ENCODE results near the gene CYP21A2. TPM values are rescaled to one million over a fixed set of nuclear protein-coding genes. Genes with fewer than 3 reads are reported as not detected.

The CYP21A2 gene
- total and polyA plus RNA-seq, 7 donors: 0.57 to 4.9 (median 2.0) TPM; not detected in 1

DNA sequence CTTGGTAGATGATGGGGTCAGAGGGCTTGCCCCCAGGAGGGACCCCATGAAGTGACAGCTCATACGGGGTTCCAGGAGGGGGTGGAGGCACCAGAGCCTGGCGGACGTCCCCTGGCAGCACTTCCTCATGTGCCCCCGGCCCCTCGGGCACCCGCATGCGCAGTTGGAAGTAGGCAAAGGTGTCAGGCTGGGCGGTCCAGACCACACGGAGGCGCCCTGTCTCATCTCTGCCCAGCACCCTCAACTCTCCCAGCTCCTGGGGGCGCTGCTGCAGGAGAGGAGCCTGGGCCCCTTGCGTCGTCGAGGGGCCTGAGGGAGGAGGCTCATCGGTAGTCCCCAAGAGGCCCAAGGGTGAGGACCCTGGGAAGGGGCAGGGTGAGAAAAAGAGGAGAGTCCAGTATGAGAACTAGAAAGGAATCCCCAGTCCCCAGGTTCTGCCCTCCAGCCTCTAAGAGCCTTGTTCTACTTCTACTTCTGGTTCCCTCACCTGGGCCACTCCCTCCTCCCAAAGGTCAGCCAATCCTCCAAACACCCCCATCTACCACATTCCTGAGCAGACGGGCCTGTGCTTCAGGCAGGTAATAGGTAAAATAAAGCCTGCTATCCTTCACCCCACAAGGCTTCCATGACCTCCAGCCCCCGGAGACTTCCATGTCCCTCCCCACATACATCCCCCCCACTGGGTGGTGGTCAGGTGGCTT is 47.7 kb downstream of the CYP21A2 start:
- Histone ChIP-seq H3K4me1 (peaks cover 0 to 27% (median 20%) of the 10 kb centered on the region in 4 donors), H3K36me3 (peaks cover 0 to 6% (median 0%) of the 10 kb centered on the region in 4 donors), H3K27ac (peak overlapping the region; percentile 12 to 78 (median 70)), H3K4me3 (no peak overlapping the region), H3K9me3 (no peaks in the 10 kb centered on the region), H3K27me3 (peaks cover 0 to 23% (median 15%) of the 10 kb centered on the region in 3 donors)
- TF ChIP-seq POLR2AphosphoS5 (IDR thresholded peaks at IDR 0.05): no peak
- no peak for TF ChIP-seq EP300 (IDR thresholded peaks at IDR 0.05)
- no peak for TF ChIP-seq POLR2A (IDR thresholded peaks at IDR 0.05)
- TF ChIP-seq, protein P1, sequence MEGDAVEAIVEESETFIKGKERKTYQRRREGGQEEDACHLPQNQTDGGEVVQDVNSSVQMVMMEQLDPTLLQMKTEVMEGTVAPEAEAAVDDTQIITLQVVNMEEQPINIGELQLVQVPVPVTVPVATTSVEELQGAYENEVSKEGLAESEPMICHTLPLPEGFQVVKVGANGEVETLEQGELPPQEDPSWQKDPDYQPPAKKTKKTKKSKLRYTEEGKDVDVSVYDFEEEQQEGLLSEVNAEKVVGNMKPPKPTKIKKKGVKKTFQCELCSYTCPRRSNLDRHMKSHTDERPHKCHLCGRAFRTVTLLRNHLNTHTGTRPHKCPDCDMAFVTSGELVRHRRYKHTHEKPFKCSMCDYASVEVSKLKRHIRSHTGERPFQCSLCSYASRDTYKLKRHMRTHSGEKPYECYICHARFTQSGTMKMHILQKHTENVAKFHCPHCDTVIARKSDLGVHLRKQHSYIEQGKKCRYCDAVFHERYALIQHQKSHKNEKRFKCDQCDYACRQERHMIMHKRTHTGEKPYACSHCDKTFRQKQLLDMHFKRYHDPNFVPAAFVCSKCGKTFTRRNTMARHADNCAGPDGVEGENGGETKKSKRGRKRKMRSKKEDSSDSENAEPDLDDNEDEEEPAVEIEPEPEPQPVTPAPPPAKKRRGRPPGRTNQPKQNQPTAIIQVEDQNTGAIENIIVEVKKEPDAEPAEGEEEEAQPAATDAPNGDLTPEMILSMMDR (IDR thresholded peaks at IDR 0.05): no peak
- intact Hi-C loops (cut with DNase I): no loop called here
- 82 to 87% methylated on average over 17 of the region's 17 CpGs for WGBS, 2 donors
- DNase-seq: no peak

DNA sequence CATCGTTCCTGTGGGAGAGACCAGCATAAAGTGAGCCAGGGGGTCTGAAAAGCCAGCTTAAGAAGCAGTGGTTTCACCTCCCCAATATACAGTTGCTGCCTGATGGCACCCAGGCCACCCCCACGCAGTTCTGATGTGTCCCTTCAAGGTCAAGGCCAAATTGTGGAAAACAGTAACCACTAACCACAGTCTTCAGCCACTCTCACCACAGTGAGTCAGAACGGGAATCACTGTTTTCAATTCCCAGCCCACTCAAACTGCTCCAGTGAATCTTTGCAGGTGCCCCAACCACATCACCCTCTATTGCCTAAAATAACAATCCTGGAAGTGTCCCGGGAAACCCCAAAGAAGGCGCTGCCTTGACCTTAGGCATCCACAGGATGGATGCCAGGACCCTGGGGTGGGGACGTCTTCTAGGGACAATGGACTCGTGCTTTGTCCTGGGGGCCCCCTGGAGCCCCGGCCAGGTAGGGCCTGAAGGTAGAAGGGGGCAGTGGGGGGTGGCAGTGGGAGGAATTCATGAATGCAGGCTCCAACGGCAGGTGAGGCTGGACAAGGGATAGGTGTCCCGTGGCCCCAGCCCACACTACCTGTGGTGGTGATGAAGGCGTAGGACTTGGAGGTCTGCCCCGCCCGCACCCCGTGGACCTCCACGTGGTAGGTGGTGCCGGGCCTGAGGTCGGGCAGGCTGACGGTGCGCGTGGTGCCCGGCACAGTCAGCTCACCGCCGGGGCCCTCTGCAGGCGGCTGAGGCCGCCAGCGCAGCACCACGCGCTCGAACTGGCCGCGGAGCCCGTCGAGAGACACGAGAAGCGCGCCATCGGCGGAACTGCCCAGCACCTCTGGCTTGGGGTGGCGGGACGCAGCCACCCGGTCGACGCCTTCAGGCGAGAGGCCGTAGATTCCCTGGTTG is 48.7 kb downstream of the CYP21A2 start:
- intact Hi-C loops (cut with DNase I): no loop called here
- no peak for DNase-seq
- Histone ChIP-seq H3K9me3 (no peaks in the 10 kb centered on the region), H3K4me3 (peak overlapping the region in 3 of 4 donors; percentile 16 to 37 (median 31)), H3K36me3 (peaks cover 0 to 6% (median 0%) of the 10 kb centered on the region in 4 donors), H3K27me3 (peaks cover 0 to 23% (median 15%) of the 10 kb centered on the region in 3 donors), H3K27ac (peak overlapping the region; percentile 67 to 78 (median 72)), H3K4me1 (peaks cover 0 to 24% (median 17%) of the 10 kb centered on the region in 4 donors)
- 31 to 42% methylated on average over 45 of the region's 45 CpGs for WGBS, 2 donors
- TF ChIP-seq POLR2A (IDR thresholded peaks at IDR 0.05): no peak
- no peak for TF ChIP-seq POLR2AphosphoS5 (IDR thresholded peaks at IDR 0.05)
- TF ChIP-seq, protein P1 (IDR thresholded peaks at IDR 0.05): no peak
- TF ChIP-seq EP300 (IDR thresholded peaks at IDR 0.05): no peak

DNA sequence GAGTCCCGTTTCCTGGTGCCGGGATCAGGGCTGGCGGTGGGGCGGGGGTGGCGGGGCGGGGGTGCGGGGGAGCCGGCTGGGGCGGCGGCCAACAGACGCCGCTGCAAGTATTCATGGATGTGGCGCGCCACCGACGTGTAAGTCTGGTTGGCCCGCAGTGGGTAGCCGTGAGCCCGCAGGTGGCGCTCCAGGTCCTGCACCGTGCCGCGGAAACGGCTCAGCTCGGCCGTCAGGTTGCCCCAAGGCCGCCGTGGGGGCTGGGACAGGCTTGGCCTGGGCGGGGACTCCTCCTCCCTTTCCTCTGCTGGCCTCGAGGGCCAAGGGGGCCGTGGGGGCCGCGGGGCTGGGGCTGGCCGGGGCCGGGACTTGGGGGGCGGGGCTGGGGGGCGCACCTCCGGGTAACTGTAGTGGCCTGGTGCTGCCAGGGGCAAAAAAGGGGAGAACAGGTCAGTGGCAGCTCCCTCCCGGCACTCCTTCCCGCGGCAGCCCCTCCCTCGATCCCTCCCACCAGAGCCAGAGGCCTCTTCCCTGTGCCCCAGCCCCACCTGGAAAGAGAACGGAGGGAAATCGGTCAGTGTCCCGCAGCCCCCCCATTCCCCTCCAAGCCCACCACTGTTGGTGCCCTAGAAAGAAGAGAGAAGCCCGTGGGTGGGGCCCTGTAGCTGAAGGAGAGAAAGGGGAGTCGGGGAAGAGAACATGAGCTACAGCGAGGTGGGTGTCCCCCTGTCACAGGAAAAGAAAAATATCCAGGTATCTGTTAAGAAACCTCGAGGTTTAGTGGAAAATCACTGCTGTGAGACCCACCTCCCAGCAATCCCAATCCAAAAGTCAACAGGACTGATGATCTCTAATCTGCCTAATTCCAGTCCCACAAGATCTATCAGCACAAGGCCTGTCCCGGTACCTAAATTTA is 49.6 kb downstream of the CYP21A2 start:
- 15% methylated on average over 50 of the region's 50 CpGs for WGBS, 2 donors
- DNase-seq: peak; percentile 94
- peaks cover 0 to 31% (median 26%) of the 10 kb centered on the region in 4 donors for H3K4me1 ChIP-seq
- H3K9me3 ChIP-seq: no peaks in the 10 kb centered on the region
- TF ChIP-seq, protein P1 (IDR thresholded peaks at IDR 0.05): peak in 2 of 4 experiments; percentile 15 to 43
- TF ChIP-seq POLR2A (IDR thresholded peaks at IDR 0.05): no peak
- peaks cover 0 to 6% (median 0%) of the 10 kb centered on the region in 4 donors for H3K36me3 ChIP-seq
- peak overlapping the region; percentile 67 to 78 (median 72) for H3K27ac ChIP-seq
- H3K27me3 ChIP-seq: peaks cover 0 to 23% (median 15%) of the 10 kb centered on the region in 3 donors
- H3K4me3 ChIP-seq: peak overlapping the region in 3 of 4 donors; percentile 16 to 37 (median 31)
- intact Hi-C loops (cut with DNase I): no loop called here

DNA sequence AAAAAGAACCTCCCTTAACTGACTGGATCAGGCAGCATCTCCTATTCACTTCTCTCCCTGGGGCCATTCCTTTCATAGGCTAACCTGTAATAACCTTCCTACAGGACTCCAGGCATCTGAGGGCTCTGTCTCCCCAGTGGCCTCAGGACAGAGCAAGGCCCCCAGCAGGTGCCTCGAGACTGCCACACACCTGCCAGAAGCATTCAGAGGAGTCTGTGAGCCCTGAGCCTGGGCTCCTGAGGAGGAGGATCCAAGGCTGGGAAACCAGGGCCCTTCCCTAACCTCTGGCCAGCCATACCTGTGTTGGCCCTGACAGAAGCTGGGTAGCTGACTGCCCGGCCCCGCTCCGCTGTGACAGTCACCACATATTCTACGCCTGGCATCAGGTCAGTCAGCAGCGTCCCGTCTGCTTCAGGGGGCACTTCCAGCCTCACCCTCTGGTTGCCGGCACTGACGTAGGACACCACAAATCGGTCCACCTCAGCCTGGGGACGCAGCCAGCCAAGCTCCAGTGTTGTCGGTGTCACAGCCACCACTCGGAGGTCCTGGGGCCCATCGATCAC is 50.4 kb downstream of the CYP21A2 start:
- intact Hi-C loops (cut with DNase I): no loop called here
- Histone ChIP-seq H3K9me3 (no peaks in the 10 kb centered on the region), H3K4me1 (peaks cover 0 to 38% (median 33%) of the 10 kb centered on the region in 4 donors), H3K27ac (peak overlapping the region; percentile 67 to 78 (median 72)), H3K4me3 (no peak overlapping the region), H3K27me3 (peaks cover 0 to 23% (median 15%) of the 10 kb centered on the region in 3 donors), H3K36me3 (peaks cover 0 to 5% (median 0%) of the 10 kb centered on the region in 4 donors)
- 91 to 95% methylated on average over 14 of the region's 14 CpGs for WGBS, 2 donors
- TF ChIP-seq POLR2A (IDR thresholded peaks at IDR 0.05) (no peak), POLR2AphosphoS5 (IDR thresholded peaks at IDR 0.05) (no peak), EP300 (IDR thresholded peaks at IDR 0.05) (no peak)
- TF ChIP-seq, protein P1 (IDR thresholded peaks at IDR 0.05): no peak
- DNase-seq: no peak
